Mesothelial cell of epicardium (in vitro differentiated cells): ENCODE data around the gene FAXC. TPM values are rescaled to one million over a fixed set of nuclear protein-coding genes. Genes with fewer than 3 reads are reported as not detected.
A peak's percentile ranks its signal among the peaks of the same experiment; 100 is the strongest.

ENCODE experiments used
- DNase-seq, 2 experiments: peaks; one replicate each; pipeline ENCODE4 v3.0.0; 2021; ENCODE audit warnings: low spot score in 2 of 2; ENCODE audit not compliant: unreplicated experiment in 2 of 2
- H3K27ac Mint-ChIP-seq: 2 replicates; pipeline ENCODE4 v1.8.0; 2021; ENCODE audit warnings: mixed read lengths
- H3K27me3 Mint-ChIP-seq: 2 replicates; pipeline ENCODE4 v1.8.0; 2021; ENCODE audit warnings: low read depth, mixed read lengths
- H3K36me3 Mint-ChIP-seq: 2 replicates; pipeline ENCODE4 v1.8.0; 2021; ENCODE audit warnings: mixed read lengths
- H3K4me1 Mint-ChIP-seq: 2 replicates; pipeline ENCODE4 v1.8.0; 2021; ENCODE audit warnings: mixed read lengths
- H3K4me3 Mint-ChIP-seq: 2 replicates; pipeline ENCODE4 v1.8.0; 2021; ENCODE audit warnings: mild to moderate bottlenecking, moderate library complexity, mixed read lengths
- H3K9me3 Mint-ChIP-seq: 2 replicates; pipeline ENCODE4 v1.8.0; 2021; ENCODE audit warnings: mixed read lengths
- CTCF ChIP-seq: fragments of 200-600 bp; sonication (generic); IDR thresholded peaks from one replicate; pipeline ENCODE4 v1.5.0; 2021; ENCODE audit warnings: antibody characterized with exemption; ENCODE audit not compliant: unreplicated experiment
- total RNA-seq: library from RNA; stranded (reverse); gene quantifications from 3 replicates; pipeline ENCODE4 v1.2.1, GENCODE V29; 2021

FAXC gene
- total RNA-seq, 1 donor from 2014 or later: 11.0 TPM

GRCh38 chr6:99348288-99349170 is 945 bp downstream of the FAXC start:
- Mint-ChIP-seq H3K4me3 (peak overlapping the region; percentile 81), H3K27me3 (peaks cover 20% of the 10 kb centered on the region), H3K27ac (peak overlapping the region; percentile 71), H3K36me3 (no peaks in the 10 kb centered on the region), H3K4me1 (peaks cover 21% of the 10 kb centered on the region), H3K9me3 (no peaks in the 10 kb centered on the region)
- no peak for TF ChIP-seq CTCF
- no peak for DNase-seq

GRCh38 chr6:99347804-99348203 is 1.7 kb downstream of the FAXC start:
- DNase-seq: no peak
- TF ChIP-seq CTCF: no peak
- Mint-ChIP-seq H3K36me3 (no peaks in the 10 kb centered on the region), H3K27me3 (peaks cover 13% of the 10 kb centered on the region), H3K9me3 (no peaks in the 10 kb centered on the region), H3K4me1 (peaks cover 21% of the 10 kb centered on the region), H3K4me3 (peak overlapping the region; percentile 81), H3K27ac (no peak overlapping the region)

- DNase-seq: no peak
- no peak overlapping the region for H3K4me3 Mint-ChIP-seq
- H3K4me1 Mint-ChIP-seq: peaks cover 21% of the 10 kb centered on the region
- no peak for TF ChIP-seq CTCF
- H3K27ac Mint-ChIP-seq: no peak overlapping the region
- peaks cover 1% of the 10 kb centered on the region for H3K36me3 Mint-ChIP-seq
- H3K27me3 Mint-ChIP-seq: peaks cover 8% of the 10 kb centered on the region
- no peaks in the 10 kb centered on the region for H3K9me3 Mint-ChIP-seq
Observed at GRCh38 chr6:99346595-99346994, 2.9 kb downstream of the FAXC start.

- no peak overlapping the region for H3K4me3 Mint-ChIP-seq
- peaks cover 1% of the 10 kb centered on the region for H3K36me3 Mint-ChIP-seq
- no peak overlapping the region for H3K27ac Mint-ChIP-seq
- peaks cover 19% of the 10 kb centered on the region for H3K4me1 Mint-ChIP-seq
- peaks cover 1% of the 10 kb centered on the region for H3K27me3 Mint-ChIP-seq
- H3K9me3 Mint-ChIP-seq: no peaks in the 10 kb centered on the region
- no peak for DNase-seq
- no peak for TF ChIP-seq CTCF
Observed at GRCh38 chr6:99345164-99345563, 4.3 kb downstream of the FAXC start.

- Mint-ChIP-seq H3K4me1 (peaks cover 17% of the 10 kb centered on the region), H3K36me3 (peaks cover 1% of the 10 kb centered on the region), H3K4me3 (no peak overlapping the region), H3K9me3 (no peaks in the 10 kb centered on the region), H3K27ac (peak overlapping the region; percentile 14), H3K27me3 (no peaks in the 10 kb centered on the region)
- no peak for TF ChIP-seq CTCF
- no peak for DNase-seq
Observed at GRCh38 chr6:99344289-99344688, 5.2 kb downstream of the FAXC start.
